IgD-negative memory B cell (primary cell): ENCODE measurements around the gene KDM5A. TPM values are rescaled to one million over a fixed set of nuclear protein-coding genes. Genes with fewer than 3 reads are reported as not detected.
"Not testable (repeated sequence)": the region's sequence is repeated elsewhere in the genome, so short reads cannot be mapped to it uniquely, and the experiment has no call there.

Experiments
- H3K27ac Mint-ChIP-seq, 3 donors: one replicate each; pipeline ENCODE4 v1.8.0; 2020 to 2022; ENCODE audit warnings: mild to moderate bottlenecking in 3 of 3, mixed read lengths in 3 of 3, moderate library complexity in 1 of 3
- H3K27me3 Mint-ChIP-seq: one replicate; pipeline ENCODE4 v1.8.0; 2021; ENCODE audit warnings: mixed read lengths
- H3K36me3 Mint-ChIP-seq: one replicate; pipeline ENCODE4 v1.8.0; 2020; ENCODE audit warnings: mild to moderate bottlenecking, mixed read lengths
- H3K4me1 Mint-ChIP-seq, 3 donors: one replicate each; pipeline ENCODE4 v1.8.0; 2020 to 2022; ENCODE audit warnings: mixed read lengths in 3 of 3, mild to moderate bottlenecking in 1 of 3
- H3K4me3 Mint-ChIP-seq, 4 donors: one replicate each; pipeline ENCODE4 v1.8.0; 2020 to 2022; ENCODE audit warnings: mild to moderate bottlenecking in 4 of 4, mixed read lengths in 4 of 4, moderate library complexity in 3 of 4
- H3K9me3 Mint-ChIP-seq, 3 donors: one replicate each; pipeline ENCODE4 v1.8.0; 2020 to 2021; ENCODE audit warnings: mixed read lengths in 3 of 3, mild to moderate bottlenecking in 1 of 3
- polyA plus RNA-seq: library from polyadenylated mRNA; unstranded; fragments of 300-500 nt; fragmentation: Illumina TruSeq; gene quantifications from one replicate; pipeline ENCODE4 v1.2.3, GENCODE V29; 2021

Gene KDM5A
- polyA plus RNA-seq, 1 donor from 2014 or later, result 63.7 TPM

DNA sequence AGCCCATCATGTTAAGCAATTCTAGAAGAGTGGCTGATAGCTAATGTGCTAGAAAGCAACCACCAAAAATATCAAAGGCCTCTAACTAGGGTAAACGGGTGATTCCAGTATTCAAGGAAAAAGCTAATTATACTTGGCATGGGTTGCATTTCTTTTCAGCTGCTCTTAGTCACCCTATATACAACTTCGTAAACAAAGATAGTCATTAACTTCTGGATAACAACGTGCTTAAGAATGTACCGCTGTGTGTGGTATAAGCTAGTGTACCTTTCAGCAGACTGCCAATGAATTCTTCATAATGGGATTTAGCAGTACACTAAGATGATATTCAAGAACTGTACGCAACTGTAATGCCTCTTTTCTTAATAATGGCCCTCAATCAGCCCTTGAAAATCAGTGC, 84.3 kb downstream of the KDM5A start:
- Mint-ChIP-seq H3K4me3 (no peak overlapping the region), H3K9me3 (peaks cover 0 to 14% (median 3%) of the 10 kb centered on the region in 3 donors), H3K4me1 (peaks cover 9 to 15% (median 15%) of the 10 kb centered on the region in 3 donors), H3K36me3 (peaks cover 31% of the 10 kb centered on the region), H3K27me3 (no peaks in the 10 kb centered on the region), H3K27ac (no peak overlapping the region)

DNA sequence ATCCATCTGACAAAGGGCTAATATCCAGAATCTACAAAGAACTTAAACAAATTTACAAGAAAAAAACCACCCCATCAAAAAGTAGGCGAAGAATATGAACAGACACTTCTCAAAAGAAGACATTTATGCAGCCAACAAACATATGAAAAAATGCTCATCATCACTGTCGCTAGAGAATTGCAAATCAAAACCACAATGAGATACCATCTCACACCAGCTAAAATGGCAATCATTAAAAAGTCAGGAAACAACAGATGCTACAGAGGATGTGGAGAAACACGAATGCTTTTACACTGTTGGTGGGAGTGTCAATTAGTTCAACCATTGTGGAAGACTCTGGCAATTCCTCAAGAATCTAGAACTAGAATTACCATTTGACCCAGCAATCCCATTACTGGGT, 86.4 kb downstream of the KDM5A start:
- H3K27ac Mint-ChIP-seq, H3K27me3 Mint-ChIP-seq: not testable (repeated sequence)
- peaks cover 0 to 14% (median 3%) of the 10 kb centered on the region in 3 donors for H3K9me3 Mint-ChIP-seq
- H3K4me1 Mint-ChIP-seq, result peaks cover 11 to 15% (median 15%) of the 10 kb centered on the region in 3 donors
- peak overlapping the region in 1 of 4 donors; percentile 37 for H3K4me3 Mint-ChIP-seq
- peaks cover 35% of the 10 kb centered on the region for H3K36me3 Mint-ChIP-seq

- H3K4me1 Mint-ChIP-seq, result peaks cover 11 to 15% (median 15%) of the 10 kb centered on the region in 3 donors
- peaks cover 32% of the 10 kb centered on the region for H3K36me3 Mint-ChIP-seq
- peaks cover 0 to 14% (median 3%) of the 10 kb centered on the region in 3 donors for H3K9me3 Mint-ChIP-seq
- H3K27ac Mint-ChIP-seq, H3K27me3 Mint-ChIP-seq, H3K4me3 Mint-ChIP-seq: not testable (repeated sequence)
These were observed 89.0 kb downstream of the KDM5A start for GRCh38 chr12:300166-300565.

DNA sequence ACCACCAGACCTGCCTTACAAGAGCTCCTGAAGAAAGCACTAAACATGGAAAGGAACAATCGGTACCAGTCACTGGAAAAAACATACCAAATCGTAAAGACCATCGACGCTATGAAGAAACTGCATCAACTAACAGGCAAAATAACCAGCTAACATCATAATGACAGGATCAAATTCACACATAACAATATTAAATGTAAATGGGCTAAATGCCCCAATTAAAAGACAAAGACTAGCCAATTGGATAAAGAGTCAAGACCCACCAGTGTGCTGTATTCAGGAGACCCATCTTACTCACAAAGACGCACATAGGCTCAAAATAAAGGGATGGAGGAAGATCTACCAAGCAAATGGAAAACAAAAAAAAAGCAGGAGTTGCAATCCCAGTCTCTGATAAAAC, 89.6 kb downstream of the KDM5A start:
- not testable (repeated sequence) for H3K27me3 Mint-ChIP-seq, H3K4me3 Mint-ChIP-seq, H3K27ac Mint-ChIP-seq
- peaks cover 11 to 15% (median 15%) of the 10 kb centered on the region in 3 donors for H3K4me1 Mint-ChIP-seq
- peaks cover 0 to 14% (median 3%) of the 10 kb centered on the region in 3 donors for H3K9me3 Mint-ChIP-seq
- H3K36me3 Mint-ChIP-seq, result peaks cover 34% of the 10 kb centered on the region

- H3K27ac Mint-ChIP-seq, H3K27me3 Mint-ChIP-seq, H3K4me3 Mint-ChIP-seq: not testable (repeated sequence)
- peaks cover 0 to 14% (median 3%) of the 10 kb centered on the region in 3 donors for H3K9me3 Mint-ChIP-seq
- peaks cover 11 to 15% (median 14%) of the 10 kb centered on the region in 3 donors for H3K4me1 Mint-ChIP-seq
- H3K36me3 Mint-ChIP-seq, result peaks cover 31% of the 10 kb centered on the region
These were observed 91.1 kb downstream of the KDM5A start for GRCh38 chr12:298059-298458.

- no peak overlapping the region for H3K27ac Mint-ChIP-seq
- no peaks in the 10 kb centered on the region for H3K27me3 Mint-ChIP-seq
- H3K9me3 Mint-ChIP-seq, result peaks cover 0 to 2% (median 1%) of the 10 kb centered on the region in 3 donors
- no peak overlapping the region for H3K4me3 Mint-ChIP-seq
- H3K36me3 Mint-ChIP-seq, result peaks cover 11% of the 10 kb centered on the region
- H3K4me1 Mint-ChIP-seq, result peaks cover 1 to 3% (median 2%) of the 10 kb centered on the region in 3 donors
These were observed 94.0 kb downstream of the KDM5A start for GRCh38 chr12:295132-295531.

DNA sequence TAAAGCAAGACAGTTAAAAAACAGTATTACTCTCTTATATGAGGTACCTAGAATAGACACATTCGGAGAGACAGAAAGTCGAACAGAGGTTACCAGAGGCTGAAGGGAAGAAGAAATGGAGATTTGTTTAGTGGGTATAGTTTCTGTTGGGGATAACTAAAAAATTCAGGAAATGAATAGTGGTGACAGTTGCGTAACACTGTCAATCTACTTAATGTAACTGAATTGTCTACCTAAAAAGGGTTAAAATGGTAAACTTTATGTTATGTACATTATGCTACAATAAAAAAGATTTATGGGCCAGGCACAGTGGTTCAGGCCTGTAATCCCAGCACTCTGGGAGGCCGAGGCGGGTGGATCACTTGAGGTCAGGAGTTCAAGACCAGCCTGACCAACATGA, 95.9 kb downstream of the KDM5A start:
- H3K9me3 Mint-ChIP-seq, result no peaks in the 10 kb centered on the region
- H3K27me3 Mint-ChIP-seq, result no peaks in the 10 kb centered on the region
- no peaks in the 10 kb centered on the region for H3K4me1 Mint-ChIP-seq
- no peak overlapping the region for H3K4me3 Mint-ChIP-seq
- H3K27ac Mint-ChIP-seq, result no peak overlapping the region
- H3K36me3 Mint-ChIP-seq, result peaks cover 1% of the 10 kb centered on the region

GRCh38 chr12:292186-292585, 96.9 kb downstream of the KDM5A start:
- Mint-ChIP-seq H3K36me3 (peaks cover 1% of the 10 kb centered on the region), H3K9me3 (no peaks in the 10 kb centered on the region), H3K4me3 (no peak overlapping the region), H3K27me3 (no peaks in the 10 kb centered on the region), H3K4me1 (peaks cover 0 to 2% (median 0%) of the 10 kb centered on the region in 3 donors), H3K27ac (no peak overlapping the region)

DNA sequence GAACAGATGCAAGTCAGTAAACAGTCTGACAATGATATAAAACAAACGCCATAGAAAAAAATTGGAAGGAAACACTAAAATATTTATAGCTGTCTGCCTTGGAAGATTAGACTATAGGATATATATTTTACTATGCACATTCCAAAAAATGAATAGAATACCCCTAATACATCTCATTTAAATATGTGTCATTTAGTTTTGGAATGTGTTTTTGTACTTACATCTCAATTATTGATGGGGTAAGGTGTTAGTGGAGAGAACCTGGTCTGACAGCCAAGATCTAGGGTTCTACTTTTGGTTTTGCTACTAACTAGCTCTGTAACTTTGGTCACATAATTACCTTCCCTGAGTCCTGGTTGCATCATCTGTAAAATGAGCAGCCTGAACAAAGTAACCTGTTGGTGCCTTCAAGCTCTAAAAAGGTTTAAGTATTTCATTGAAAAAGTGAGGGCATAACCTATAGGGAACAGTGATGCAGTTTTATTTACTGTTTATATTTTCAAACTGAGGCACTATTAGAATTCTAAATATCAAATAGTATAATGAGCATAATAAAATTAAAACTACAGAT, 97.9 kb downstream of the KDM5A start:
- H3K27ac Mint-ChIP-seq, result no peak overlapping the region
- H3K36me3 Mint-ChIP-seq, result peaks cover 1% of the 10 kb centered on the region

DNA sequence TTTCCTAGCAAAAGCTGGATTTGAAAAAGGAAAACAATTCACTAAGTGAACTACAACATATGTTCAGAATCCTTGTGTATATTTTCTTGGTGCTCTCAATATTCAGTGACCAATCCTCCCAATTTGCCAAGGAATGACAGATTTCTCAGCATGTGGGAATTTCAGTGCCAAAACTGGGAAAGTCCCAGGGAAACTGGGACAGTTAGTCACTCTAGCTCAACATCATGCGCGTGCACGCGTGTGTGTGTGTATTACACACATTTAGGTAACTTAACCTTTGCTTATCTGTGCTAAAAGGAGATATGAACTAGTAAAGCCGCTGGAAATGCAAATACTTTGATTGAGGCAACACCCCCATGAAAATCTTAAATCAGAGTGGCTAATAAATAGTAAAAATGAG, 100.4 kb downstream of the KDM5A start:
- peaks cover 0 to 7% (median 0%) of the 10 kb centered on the region in 3 donors for H3K4me1 Mint-ChIP-seq
- no peaks in the 10 kb centered on the region for H3K27me3 Mint-ChIP-seq
- no peaks in the 10 kb centered on the region for H3K9me3 Mint-ChIP-seq
- H3K36me3 Mint-ChIP-seq, result no peaks in the 10 kb centered on the region
- H3K4me3 Mint-ChIP-seq, result no peak overlapping the region
- H3K27ac Mint-ChIP-seq, result no peak overlapping the region

More for the DNA sequence above, 97.9 kb downstream of the KDM5A start:
- no peaks in the 10 kb centered on the region for H3K9me3 Mint-ChIP-seq
- no peaks in the 10 kb centered on the region for H3K27me3 Mint-ChIP-seq
- H3K4me1 Mint-ChIP-seq, result peaks cover 0 to 5% (median 0%) of the 10 kb centered on the region in 3 donors
- no peak overlapping the region for H3K4me3 Mint-ChIP-seq

- H3K27me3 Mint-ChIP-seq, result no peaks in the 10 kb centered on the region
- no peak overlapping the region for H3K4me3 Mint-ChIP-seq
- H3K9me3 Mint-ChIP-seq, result no peaks in the 10 kb centered on the region
- H3K27ac Mint-ChIP-seq, result peak overlapping the region in 1 of 3 donors; percentile 16
- peaks cover 0 to 9% (median 0%) of the 10 kb centered on the region in 3 donors for H3K4me1 Mint-ChIP-seq
- no peaks in the 10 kb centered on the region for H3K36me3 Mint-ChIP-seq
These were observed 102.4 kb downstream of the KDM5A start for GRCh38 chr12:286531-287300.

DNA sequence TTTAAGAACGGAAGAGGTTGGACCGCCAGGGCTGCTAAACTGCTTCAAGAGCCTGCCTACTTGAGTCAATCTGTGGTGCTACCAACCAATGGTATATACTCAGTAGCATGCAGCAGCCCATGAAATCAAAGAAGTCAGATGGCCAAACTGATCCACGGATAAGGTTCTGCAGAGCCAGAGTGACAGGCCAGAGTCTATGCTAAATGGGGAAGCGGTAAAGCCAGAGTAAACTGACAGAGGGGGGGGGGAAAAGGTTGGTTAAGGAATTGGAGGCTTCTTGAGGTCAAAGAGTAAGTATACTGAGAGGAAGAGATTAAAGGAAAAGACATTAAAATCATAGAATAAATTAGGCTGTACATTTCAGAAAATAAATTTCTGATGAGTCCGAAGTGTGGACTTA, 111.1 kb downstream of the KDM5A start:
- Mint-ChIP-seq H3K4me3 (no peak overlapping the region), H3K36me3 (peaks cover 4% of the 10 kb centered on the region), H3K27ac (no peak overlapping the region), H3K9me3 (no peaks in the 10 kb centered on the region), H3K4me1 (peaks cover 2 to 5% (median 4%) of the 10 kb centered on the region in 3 donors), H3K27me3 (no peaks in the 10 kb centered on the region)

DNA sequence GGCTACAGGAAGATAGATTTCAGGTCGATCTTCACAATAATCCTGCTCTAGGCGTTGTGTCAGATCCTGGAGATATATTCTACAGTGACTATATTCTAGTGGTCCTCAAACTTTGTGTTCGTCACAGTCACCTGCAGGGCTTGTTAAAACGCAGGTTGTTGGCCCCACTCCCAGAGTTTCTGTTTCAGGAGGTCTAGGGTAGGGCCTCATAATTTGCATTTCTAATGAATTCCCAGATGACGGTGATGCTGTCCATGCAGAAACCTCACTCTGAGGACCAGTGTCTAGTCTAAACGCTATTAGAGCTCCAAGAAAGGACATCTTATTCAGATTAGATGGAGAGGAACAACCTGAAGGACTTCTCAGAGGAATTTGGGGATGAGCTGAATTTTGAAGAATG, 113.3 kb downstream of the KDM5A start:
- Mint-ChIP-seq H3K9me3 (no peaks in the 10 kb centered on the region), H3K27ac (no peak overlapping the region), H3K36me3 (peaks cover 2% of the 10 kb centered on the region), H3K27me3 (no peaks in the 10 kb centered on the region), H3K4me1 (peaks cover 2 to 4% (median 4%) of the 10 kb centered on the region in 3 donors), H3K4me3 (no peak overlapping the region)

DNA sequence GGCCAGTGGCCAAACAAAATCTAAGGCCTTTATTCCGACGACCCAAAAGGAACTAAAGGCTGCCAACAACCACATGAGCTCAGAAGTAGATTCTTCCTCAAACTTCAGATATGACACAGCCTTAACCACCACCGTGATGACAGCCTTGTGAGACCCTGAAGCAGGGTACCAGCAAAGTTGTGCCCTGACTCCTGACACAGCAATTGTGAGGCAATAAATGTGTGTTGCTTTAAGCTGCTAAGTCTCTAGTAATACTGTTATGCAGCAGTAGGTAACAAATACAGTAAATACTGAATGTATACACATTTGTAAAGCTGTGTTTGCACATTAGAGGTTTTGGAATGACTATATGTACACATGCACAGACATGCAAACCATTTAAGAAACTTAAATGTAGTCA, 115.7 kb downstream of the KDM5A start:
- Mint-ChIP-seq H3K27me3 (no peaks in the 10 kb centered on the region), H3K9me3 (no peaks in the 10 kb centered on the region), H3K36me3 (no peaks in the 10 kb centered on the region), H3K27ac (no peak overlapping the region), H3K4me3 (no peak overlapping the region), H3K4me1 (peaks cover 2 to 8% (median 4%) of the 10 kb centered on the region in 3 donors)

DNA sequence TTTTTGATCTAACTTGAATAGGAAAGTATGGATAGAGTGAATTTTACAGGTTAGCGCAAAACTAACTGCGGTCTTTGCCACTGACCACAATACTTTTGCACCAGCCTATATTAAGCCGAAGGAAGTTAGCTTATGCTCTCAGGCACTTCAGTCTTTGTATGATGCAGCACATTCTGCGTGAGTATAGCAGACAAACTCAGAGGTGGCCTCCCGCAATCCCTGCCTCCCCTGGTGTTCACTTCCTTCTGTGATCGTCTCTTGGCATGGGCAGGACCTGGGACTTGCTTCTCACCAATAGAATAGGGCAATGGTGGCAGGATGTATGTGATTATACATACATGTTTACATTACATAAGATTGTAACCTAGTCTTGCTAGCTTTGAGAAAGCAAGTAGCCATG, 116.2 kb downstream of the KDM5A start:
- Mint-ChIP-seq H3K4me3 (no peak overlapping the region), H3K27me3 (no peaks in the 10 kb centered on the region), H3K36me3 (no peaks in the 10 kb centered on the region), H3K4me1 (peaks cover 2 to 8% (median 4%) of the 10 kb centered on the region in 3 donors), H3K9me3 (no peaks in the 10 kb centered on the region), H3K27ac (no peak overlapping the region)

DNA sequence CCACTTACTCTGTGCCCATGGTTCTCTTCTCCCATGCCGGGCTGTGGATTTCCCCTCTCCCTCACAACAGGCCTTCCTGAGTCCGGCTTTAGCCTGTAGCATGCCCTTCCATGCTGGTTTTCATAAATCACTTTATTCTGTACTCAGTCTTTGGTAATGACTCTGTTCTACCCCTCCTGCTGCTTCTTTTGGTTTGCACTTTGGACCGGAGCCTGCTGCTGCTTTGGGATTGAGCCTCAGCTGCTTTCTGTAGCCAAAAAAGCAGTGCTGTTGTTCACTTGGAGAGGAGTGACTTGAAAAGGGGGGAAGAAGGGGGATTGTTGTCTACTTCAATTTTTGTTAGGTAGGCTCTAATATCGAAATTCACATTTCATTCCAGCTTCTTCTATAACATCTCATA, 118.0 kb downstream of the KDM5A start:
- Mint-ChIP-seq H3K9me3 (no peaks in the 10 kb centered on the region), H3K27me3 (peaks cover 2% of the 10 kb centered on the region), H3K27ac (peak overlapping the region in 1 of 3 donors; percentile 54), H3K4me3 (no peak overlapping the region), H3K36me3 (no peaks in the 10 kb centered on the region), H3K4me1 (peaks cover 0 to 5% (median 2%) of the 10 kb centered on the region in 3 donors)
